Subcutaneous adipose tissue (tissue), 4 donors: ENCODE data around the gene GJB2. TPM values are rescaled to one million over a fixed set of nuclear protein-coding genes. Genes with fewer than 3 reads are reported as not detected.

Experiments
- CTCF ChIP-seq: fragments of 450-650 bp; IDR thresholded peaks from one replicate; pipeline ENCODE4 v1.5.1; 2016; ENCODE audit warnings: low read depth, mild to moderate bottlenecking, control low read depth, antibody characterized with exemption, moderate library complexity
- total RNA-seq, 4 donors: library from RNA; depleted of rRNA; stranded (reverse); fragments of >200 nt; gene quantifications; one replicate each; pipeline ENCODE4 v1.1.0, GENCODE V29; 2016

GJB2 gene
- total RNA-seq, 4 donors from 2014 or later, result not detected

GRCh38 chr13:20142927-20143480, 49.7 kb downstream of the GJB2 start:
- TF ChIP-seq CTCF, result no peak

GRCh38 chr13:20142023-20142926, 50.5 kb downstream of the GJB2 start:
- TF ChIP-seq CTCF, result no peak

GRCh38 chr13:20141238-20142022, 51.3 kb downstream of the GJB2 start:
- TF ChIP-seq CTCF, result no peak

GRCh38 chr13:20140487-20140886, 52.3 kb downstream of the GJB2 start:
- no peak for TF ChIP-seq CTCF

GRCh38 chr13:20137875-20138274, 54.9 kb downstream of the GJB2 start:
- no peak for TF ChIP-seq CTCF

Other genes with a start within 250 kb of the GJB2 start
- gene ZMYM2, start 234.2 kb downstream of the GJB2 start, total RNA-seq, result 10 to 100 TPM; 73.3 to 97.2 (median 86.5) TPM
- gene GJA3, start 31.9 kb downstream of the GJB2 start, total RNA-seq, result not detected
- not detected for gene GJB6, start 39.4 kb upstream of the GJB2 start, total RNA-seq